WI38 (cell line): ENCODE measurements around the gene PGLYRP2.

Source experiments
- H3K4me3 ChIP-seq: 2 replicates; pipeline ENCODE4 v1.5.1; 2011; ENCODE audit warnings: low read depth, mild to moderate bottlenecking, control low read depth, low read length
- CTCF ChIP-seq: IDR thresholded peaks from 2 replicates; pipeline ENCODE4 v1.5.1; 2012; ENCODE audit warnings: low read depth, mild to moderate bottlenecking, control low read depth, low read length

The PGLYRP2 gene

DNA sequence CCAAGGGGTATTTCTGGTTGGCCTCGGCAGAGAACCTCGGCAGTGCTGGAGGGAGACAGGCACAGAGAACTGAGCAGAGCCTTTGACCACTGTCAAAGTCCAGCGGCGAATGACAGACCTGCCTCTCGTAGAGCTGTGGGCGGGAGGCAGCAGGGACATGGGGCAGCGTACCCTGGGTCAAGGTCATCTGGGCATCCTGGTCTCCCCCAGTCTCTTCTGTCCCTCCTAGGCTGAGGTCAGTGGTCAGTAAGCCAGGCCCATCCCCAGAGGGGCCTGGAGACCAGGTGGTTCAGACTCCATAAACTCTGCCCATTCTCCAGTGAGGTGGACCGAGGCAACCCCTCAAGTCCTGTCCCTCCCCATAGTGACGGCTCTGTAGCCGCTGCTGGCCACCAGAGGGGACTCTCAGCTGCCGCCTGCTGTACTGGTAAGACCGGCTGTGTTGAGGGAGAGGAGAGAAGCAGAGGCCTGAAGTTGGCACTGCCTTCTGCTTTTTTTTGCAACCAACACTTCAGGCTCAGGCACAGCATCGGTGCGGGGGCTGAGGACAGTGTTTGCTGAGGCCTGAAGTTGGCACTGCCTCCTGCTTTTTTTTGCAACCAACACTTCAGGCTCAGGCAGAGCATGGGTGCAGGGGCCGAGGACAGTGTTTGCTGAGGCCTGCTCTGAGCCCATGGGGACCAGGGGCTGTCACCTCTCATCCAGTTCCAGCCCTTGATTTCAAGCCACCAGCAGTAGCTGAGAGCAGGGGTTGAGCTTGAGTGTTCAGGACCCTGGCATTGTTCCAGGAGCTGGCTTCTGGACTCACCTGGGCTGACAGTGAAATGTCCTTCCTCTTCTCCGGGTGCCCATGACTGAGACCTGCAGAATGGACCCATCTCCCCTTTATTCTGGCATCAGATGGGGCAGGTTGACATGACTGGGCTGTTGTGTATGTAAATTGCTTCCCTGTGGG lies at the start of gene PGLYRP2:
Gene PGLYRP2 (minus strand): TSS at position 111 of the 955 bp plus-strand sequence. CDS start 130 bp downstream, outside the sequence.
- no peak for TF ChIP-seq CTCF
- no peak within 1 kb of the TSS for H3K4me3 ChIP-seq

DNA sequence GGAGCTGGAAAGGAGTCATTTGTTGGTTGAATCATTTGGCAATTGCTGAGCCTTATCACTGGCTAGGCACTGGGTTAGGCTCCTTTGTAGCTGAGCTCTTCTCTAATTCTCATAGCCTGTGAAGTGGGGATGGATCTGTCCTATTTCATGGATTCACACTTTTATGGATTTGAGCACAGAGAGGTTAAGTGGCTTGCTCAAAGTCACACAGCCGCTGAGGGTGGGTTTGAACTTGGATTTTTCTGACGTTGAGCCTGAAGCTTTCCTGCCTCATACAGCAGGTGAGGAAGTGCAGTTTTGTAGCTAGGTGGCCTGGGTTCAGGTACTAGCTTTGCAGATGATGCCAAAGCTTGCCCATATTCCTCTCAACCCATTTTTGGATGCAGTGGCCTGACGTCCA lies 48.4 kb upstream of the PGLYRP2 start:
- TF ChIP-seq CTCF, result no peak
- no peak overlapping the region for H3K4me3 ChIP-seq

DNA sequence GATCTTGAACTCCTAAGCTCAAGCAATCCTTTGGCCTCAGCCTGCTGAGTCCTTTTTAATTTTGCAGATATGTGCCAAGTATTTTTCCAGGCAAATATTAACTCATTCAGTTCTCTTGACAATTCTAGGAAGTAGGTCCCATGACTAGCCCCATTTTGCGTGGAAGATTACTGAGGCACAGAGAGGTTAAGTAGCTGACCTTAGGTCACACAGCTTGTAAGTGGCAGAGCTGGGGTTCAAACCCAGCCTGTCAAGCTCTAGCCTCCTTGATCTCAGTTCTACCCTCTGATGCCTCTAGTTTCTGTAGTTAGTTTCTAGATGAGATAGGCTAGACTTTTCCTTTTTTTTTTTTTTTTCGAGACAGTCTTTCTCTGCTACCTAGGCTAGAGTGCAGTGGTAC lies 47.1 kb upstream of the PGLYRP2 start:
- no peak overlapping the region for H3K4me3 ChIP-seq
- TF ChIP-seq CTCF, result no peak

GRCh38 chr19:15525291-15525690 lies 46.0 kb upstream of the PGLYRP2 start:
- no peak for TF ChIP-seq CTCF
- H3K4me3 ChIP-seq, result no peak overlapping the region

DNA sequence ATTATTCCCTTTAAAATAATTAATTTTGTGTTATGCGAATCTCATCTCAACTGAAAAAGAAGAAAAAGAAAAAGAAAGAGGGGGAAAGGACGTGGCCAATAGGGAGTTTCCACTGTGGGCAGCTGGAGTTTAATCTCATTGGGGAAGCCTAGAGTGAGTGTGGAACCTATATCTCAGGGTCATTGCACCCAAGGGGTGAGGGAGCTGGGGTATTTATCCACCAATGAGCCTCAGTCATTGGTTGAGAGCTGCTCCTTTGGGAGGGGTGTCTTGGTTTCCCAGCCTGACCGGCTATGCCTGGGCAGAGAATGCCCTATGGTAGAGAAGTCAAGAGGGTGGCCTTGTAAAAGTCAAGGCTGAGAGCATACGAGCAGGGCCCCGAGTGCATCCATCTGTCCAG lies 45.5 kb upstream of the PGLYRP2 start:
- H3K4me3 ChIP-seq, result no peak overlapping the region
- TF ChIP-seq CTCF, result no peak

DNA sequence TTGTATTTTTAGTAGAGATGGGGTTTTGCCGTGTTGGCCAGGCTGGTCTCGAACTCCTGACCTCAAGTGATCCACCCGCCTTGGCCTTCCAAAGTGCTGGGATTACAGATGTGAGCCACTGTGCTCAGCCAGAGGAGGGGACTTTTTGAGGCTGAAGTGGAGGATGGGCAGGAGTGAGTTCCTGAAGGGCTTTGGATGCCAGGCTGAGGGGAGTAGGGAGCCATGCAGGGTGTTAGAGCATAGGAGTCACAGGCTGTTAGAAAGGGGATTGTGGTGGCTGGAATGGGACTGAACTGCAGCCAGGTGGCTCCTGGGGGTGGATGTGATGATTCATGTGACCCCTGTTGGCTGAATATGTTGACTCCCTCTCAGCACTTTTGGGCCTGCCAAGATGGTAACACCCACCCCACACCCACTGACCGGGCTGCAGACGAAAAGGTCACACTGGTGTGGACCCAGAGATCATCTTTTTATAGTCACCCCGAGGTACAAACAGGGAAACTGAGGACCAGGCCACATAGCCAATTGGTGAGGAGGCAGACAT lies 40.2 kb upstream of the PGLYRP2 start:
- TF ChIP-seq CTCF, result no peak
- H3K4me3 ChIP-seq, result no peak overlapping the region

DNA sequence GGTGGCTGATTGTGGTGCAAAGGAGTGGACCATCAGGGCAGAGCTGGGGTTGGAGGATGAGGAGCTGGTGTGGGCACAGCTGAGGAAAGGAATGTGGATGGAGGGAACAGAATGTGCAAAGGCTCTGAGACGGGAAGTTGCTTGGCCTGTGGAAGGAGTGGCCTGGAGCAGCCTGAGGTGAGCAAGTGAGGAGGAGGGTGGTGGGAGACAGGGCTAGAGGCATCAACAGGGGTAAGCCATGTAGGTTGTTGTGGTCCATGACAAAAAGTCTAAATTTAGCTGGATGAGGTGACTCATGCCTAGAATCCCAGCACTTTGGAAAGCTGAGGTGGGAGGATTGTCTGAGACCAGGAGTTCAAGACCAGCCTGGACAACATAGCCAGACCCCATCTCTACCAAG lies 38.5 kb upstream of the PGLYRP2 start:
- no peak for TF ChIP-seq CTCF
- H3K4me3 ChIP-seq, result no peak overlapping the region
